Mononuclear cell (primary cell): Measurements from ENCODE around the gene HDC. TPM values are rescaled to one million over a fixed set of nuclear protein-coding genes. Genes with fewer than 3 reads are reported as not detected.

Source experiments
- H3K27me3 ChIP-seq: 2 replicates; pipeline ENCODE4 v1.6.0; 2011; ENCODE audit warnings: low read length, control low read depth; ENCODE audit not compliant: insufficient read depth
- H3K4me1 ChIP-seq: 2 replicates; pipeline ENCODE4 v1.5.1; 2011; ENCODE audit warnings: mild to moderate bottlenecking, low read length, control low read depth; ENCODE audit not compliant: insufficient read depth
- H3K4me3 ChIP-seq: 2 replicates; pipeline ENCODE4 v1.5.1; 2011; ENCODE audit warnings: mild to moderate bottlenecking, low read length, moderate library complexity
- H3K9me3 ChIP-seq: 2 replicates; pipeline ENCODE4 v1.5.1; 2011; ENCODE audit warnings: low read depth, mild to moderate bottlenecking, control low read depth, low read length
- total RNA-seq: library from RNA; depleted of rRNA; stranded (reverse); fragments of >200 nt; gene quantifications from one replicate; pipeline ENCODE4 v1.2.3, GENCODE V29; 2012

HDC gene
- total RNA-seq, 1 donor: 8.1 TPM

DNA sequence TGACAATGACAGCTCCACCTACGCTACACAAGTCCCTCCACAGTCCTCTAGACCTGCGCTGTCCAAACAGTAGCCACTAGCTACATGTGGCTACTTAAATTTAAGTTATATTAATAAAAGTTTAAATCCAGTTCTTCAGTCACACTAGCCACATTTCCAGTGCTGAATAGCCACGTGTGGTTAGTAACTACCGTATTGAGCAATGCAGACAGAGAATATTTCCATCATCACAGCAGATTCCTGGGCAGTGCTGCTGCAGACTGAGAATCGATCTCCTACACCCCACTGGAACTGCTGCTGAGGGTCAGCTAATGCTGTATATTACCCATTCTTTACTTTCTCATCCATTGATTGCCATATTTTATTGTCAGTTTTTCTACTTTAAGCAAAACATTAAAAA is 40.9 kb downstream of the HDC start:
- H3K4me1 ChIP-seq: no peaks in the 10 kb centered on the region
- H3K4me3 ChIP-seq: no peak overlapping the region
- no peaks in the 10 kb centered on the region for H3K27me3 ChIP-seq
- no peaks in the 10 kb centered on the region for H3K9me3 ChIP-seq

DNA sequence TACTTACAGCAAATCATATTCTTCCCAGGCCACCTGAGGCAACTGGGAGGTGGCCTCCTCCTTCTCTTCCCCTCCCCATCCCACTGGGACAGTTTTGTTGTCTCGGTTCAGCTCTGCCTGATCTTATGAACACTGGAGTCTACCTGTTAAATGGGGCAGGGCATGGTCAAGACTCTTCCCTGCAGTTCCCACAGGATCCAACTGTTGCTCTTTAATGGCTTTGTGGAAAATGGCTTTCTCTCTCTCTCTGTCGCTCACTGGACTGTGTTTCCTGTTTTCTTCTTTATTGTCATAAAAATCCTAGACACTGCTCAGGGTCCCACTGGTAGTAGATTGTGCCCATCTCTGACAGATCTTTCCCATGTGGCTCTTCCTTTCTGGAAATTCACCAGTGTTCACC is 43.3 kb downstream of the HDC start:
- no peaks in the 10 kb centered on the region for H3K4me1 ChIP-seq
- no peaks in the 10 kb centered on the region for H3K9me3 ChIP-seq
- no peak overlapping the region for H3K4me3 ChIP-seq
- no peaks in the 10 kb centered on the region for H3K27me3 ChIP-seq

DNA sequence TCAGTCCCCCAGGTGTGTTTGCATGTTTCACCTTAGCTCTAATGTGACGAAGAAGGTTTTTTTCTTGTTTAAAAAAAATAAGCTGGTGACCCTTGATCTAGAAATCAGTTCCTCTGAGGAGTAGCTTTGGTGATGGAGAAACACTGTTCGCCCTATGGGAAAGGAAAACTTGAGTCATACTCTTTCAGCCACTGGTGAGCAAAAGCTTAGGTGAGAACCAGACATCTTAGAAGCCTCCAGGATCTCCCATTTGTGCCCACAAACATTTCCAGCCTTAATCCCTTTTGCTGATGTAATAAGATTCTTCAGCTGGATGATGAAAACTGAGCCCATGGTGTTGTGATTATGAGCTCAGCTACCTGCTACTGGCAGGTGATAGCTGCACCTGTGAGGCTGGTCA is 45.7 kb downstream of the HDC start:
- Histone ChIP-seq H3K4me1 (no peaks in the 10 kb centered on the region), H3K9me3 (no peaks in the 10 kb centered on the region), H3K27me3 (no peaks in the 10 kb centered on the region), H3K4me3 (no peak overlapping the region)

DNA sequence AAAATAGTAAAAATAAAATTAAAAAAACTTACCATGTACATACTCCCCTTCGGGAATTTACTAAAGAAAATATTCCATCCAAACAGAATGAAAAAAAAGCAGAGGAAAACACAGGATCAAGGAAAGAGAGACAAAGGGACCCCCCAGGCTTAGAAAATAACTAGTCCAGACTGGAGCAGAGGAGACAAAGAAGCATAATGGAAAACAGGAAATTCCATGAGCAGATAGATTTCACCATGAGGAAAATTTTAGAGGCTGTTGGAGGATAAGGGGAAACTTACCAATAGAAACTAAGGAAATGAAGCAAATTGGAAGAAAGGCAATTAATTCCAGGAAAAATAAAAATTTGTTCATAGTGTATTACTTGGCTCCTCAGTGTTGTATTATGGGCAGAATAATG is 46.8 kb downstream of the HDC start:
- H3K9me3 ChIP-seq: no peaks in the 10 kb centered on the region
- H3K27me3 ChIP-seq: no peaks in the 10 kb centered on the region
- H3K4me3 ChIP-seq: no peak overlapping the region
- no peaks in the 10 kb centered on the region for H3K4me1 ChIP-seq

DNA sequence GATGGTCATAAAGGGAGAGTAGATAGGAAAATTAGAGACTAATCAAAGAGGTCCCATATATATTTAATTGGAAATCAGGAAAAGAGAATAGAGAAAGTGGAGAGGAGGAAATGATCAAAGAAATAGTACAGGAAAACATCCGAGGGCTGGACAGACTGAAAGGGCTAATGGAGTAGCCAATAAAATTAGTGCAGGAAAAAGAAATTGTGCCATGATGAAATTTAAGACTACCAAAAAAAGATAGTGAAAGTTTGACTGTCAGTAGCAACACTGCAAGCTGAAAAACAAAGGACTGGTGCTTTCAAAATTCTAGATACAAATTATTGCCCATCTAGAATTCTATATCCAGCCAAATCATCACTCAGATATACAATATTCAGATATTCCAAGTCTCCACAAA is 47.2 kb downstream of the HDC start:
- no peaks in the 10 kb centered on the region for H3K27me3 ChIP-seq
- H3K9me3 ChIP-seq: no peaks in the 10 kb centered on the region
- no peak overlapping the region for H3K4me3 ChIP-seq
- no peaks in the 10 kb centered on the region for H3K4me1 ChIP-seq

DNA sequence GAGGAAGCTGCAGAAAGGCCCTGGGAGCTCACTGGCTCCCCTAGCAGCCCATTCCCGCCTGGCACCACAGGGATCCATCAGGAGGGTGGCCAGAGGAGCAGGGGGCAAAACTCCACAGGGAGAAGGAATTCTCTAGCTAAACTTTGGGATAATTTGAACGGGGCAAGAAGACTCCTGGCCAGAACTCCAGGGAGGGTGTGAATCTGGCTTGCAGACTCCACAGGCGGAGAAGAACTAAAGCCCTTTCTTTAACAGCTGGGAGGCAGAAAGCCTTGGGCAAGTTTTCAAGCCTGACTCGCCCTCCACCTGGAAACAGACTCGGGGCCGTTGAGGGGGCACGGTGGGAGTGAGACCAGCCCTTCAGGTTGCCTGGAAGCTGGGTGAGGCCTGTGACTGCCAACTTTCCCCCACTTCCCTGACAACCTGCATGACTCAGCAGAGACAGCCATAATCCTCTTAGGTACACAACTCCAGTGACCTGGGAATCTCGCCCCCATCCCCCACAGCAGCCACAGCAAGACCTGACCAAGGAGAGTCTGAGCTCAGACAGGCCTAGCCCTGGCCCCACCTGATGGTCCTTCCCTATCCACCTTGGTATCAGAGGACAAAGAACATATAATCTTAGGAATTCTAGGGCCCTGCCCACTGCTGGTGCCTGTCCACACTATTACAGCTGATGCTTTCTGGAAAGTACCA is 54.9 kb downstream of the HDC start:
- no peaks in the 10 kb centered on the region for H3K27me3 ChIP-seq
- H3K9me3 ChIP-seq: peaks cover 7% of the 10 kb centered on the region
- H3K4me1 ChIP-seq: no peaks in the 10 kb centered on the region
- H3K4me3 ChIP-seq: no peak overlapping the region

DNA sequence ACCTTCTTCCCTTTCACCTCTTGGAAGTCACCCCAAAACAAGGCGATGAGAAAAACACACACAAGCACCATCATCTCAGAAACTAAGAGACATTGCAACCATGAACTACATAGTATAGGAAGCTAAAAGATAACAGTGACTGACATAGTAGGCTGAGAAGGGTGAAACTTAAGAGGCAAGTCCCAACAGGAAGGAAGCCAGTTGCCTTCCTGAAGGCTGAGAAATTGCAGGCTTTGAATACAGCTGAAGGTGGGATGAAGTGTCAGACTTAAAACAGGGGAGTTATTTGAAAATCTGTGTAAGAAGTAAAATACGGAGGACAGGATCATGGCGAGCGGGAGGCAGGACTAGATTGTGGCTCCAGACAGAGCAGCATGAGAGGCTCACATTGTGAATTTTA is 55.7 kb downstream of the HDC start:
- H3K4me1 ChIP-seq: no peaks in the 10 kb centered on the region
- peaks cover 7% of the 10 kb centered on the region for H3K9me3 ChIP-seq
- no peak overlapping the region for H3K4me3 ChIP-seq

DNA sequence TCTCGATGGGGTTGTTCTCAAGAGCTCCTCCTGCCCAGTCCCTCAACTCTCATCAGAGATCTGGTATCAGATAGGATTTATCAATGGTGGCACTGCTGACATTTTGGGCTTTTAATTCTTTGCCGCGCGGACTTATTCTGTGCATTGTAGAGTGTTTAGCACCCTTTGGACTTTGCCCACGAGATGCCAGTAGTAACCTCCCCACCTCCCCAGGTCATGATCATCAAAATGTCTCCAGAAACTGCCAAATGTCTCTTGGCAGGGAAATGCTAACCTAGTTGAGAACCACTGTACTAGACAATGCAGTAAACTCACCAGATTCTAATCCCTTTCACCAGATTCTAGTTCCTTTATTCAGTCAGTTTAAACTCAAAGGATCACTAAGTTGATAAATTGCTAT is 59.5 kb downstream of the HDC start:
- no peaks in the 10 kb centered on the region for H3K27me3 ChIP-seq
- no peak overlapping the region for H3K4me3 ChIP-seq
- H3K4me1 ChIP-seq: no peaks in the 10 kb centered on the region
- H3K9me3 ChIP-seq: no peaks in the 10 kb centered on the region

More for the DNA sequence above, 55.7 kb downstream of the HDC start:
- no peaks in the 10 kb centered on the region for H3K27me3 ChIP-seq

DNA sequence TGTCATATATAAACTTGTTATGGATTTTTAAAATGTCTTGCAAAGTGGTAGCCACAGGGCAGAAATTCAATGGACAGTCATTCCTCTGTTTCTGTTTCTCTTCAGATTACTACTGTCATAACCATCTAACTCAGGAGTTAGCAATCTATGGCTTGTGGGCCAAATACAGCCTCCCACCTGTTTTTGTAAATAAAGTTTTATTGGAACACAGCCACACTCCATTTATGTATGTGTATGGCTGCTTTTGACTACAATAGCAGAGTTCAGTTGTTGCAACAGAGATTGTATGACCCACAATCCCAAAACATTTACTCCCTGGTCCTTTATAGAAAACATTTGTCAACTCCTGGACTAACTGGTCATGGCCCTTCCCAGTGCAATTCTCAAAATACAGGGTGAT is 63.5 kb downstream of the HDC start:
- no peaks in the 10 kb centered on the region for H3K27me3 ChIP-seq
- H3K9me3 ChIP-seq: no peaks in the 10 kb centered on the region
- H3K4me1 ChIP-seq: no peaks in the 10 kb centered on the region
- no peak overlapping the region for H3K4me3 ChIP-seq

DNA sequence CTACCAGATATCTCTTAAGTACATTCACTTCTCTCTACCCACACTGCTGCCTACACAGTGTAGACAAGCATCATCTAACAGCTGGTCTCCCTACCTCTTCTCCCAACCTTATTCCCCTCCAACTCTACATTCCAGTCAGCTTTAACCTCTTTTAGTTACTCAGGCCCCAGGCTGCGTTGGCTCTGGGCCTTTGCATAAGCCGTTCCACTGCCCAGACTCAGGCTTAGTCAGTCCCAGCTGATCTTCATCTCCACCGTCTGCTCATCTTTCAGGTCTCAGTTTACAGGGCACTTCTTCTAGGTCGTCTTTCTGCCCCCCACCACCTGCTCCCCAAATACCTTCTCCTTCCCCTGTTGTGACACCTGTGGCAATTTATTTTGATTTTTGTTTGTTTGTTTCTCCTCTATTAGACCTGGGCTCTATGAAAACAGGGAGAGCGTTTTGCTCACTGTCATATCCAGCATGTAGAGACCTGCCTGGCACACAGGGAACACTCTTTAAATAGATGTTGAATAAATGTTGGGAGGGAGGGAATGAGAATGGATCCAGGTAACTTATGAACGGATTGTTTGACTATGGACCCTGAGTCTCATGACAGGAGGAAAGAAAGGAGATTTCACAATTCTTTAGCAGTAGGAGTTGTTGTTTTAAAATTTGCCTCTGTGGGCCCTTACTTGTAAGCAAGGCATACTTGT is 72.5 kb downstream of the HDC start:
- no peak overlapping the region for H3K4me3 ChIP-seq
- H3K9me3 ChIP-seq: no peaks in the 10 kb centered on the region
- H3K27me3 ChIP-seq: no peaks in the 10 kb centered on the region
- H3K4me1 ChIP-seq: no peaks in the 10 kb centered on the region

DNA sequence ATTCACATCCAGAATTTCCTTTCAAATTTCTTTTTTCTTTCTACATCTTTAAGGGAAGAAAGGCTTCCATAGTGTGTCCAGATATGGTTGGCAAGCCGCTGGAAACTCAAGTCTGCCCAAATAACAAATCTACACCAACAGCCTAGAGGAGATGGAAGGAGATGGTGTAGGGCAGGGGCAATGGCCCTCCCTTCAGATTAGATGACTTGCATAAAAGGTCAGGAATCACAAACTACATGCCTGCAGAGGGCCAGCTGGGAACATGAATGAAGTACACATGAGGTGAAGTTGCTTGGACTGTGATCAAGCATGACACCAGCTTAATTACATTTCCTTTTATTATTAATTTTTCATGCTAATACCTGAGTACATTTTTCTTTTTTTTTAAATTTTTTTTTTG is 73.4 kb downstream of the HDC start:
- no peak overlapping the region for H3K4me3 ChIP-seq
- H3K4me1 ChIP-seq: no peaks in the 10 kb centered on the region
- no peaks in the 10 kb centered on the region for H3K9me3 ChIP-seq
- H3K27me3 ChIP-seq: no peaks in the 10 kb centered on the region

Other genes with a start within 250 kb of the HDC start
- 8.2 TPM for gene ATP8B4, start 146.5 kb downstream of the HDC start, total RNA-seq
- gene SLC27A2, start 83.5 kb downstream of the HDC start, total RNA-seq: 0.42 TPM
- gene GABPB1, start 89.5 kb upstream of the HDC start, total RNA-seq: 82.1 TPM
- gene USP8, start 158.7 kb upstream of the HDC start, total RNA-seq: 73.7 TPM